Rectal smooth muscle tissue (tissue), 1 donor: ENCODE data around the gene ENTPD7.
A peak's percentile ranks its signal among the peaks of the same experiment; 100 is the strongest.
"Not testable (repeated sequence)": the region's sequence is repeated elsewhere in the genome, so short reads cannot be mapped to it uniquely, and the experiment has no call there.

Experiments
- H3K27ac ChIP-seq: one replicate; pipeline ENCODE4 v1.7.0; 2013; ENCODE audit warnings: low read depth, low read length, inconsistent platforms
- H3K27me3 ChIP-seq: one replicate; pipeline ENCODE4 v1.7.0; 2013; ENCODE audit warnings: low read length; ENCODE audit not compliant: control insufficient read depth, insufficient read depth
- H3K36me3 ChIP-seq: one replicate; pipeline ENCODE4 v1.7.0; 2013; ENCODE audit warnings: low read length; ENCODE audit not compliant: control insufficient read depth, insufficient read depth
- H3K4me1 ChIP-seq: one replicate; pipeline ENCODE4 v1.7.0; 2013; ENCODE audit warnings: low read length; ENCODE audit not compliant: control insufficient read depth, insufficient read depth
- H3K4me3 ChIP-seq: one replicate; pipeline ENCODE4 v1.7.0; 2013; ENCODE audit warnings: low read length
- H3K9ac ChIP-seq: one replicate; pipeline ENCODE4 v1.7.0; 2013; ENCODE audit warnings: low read length

ENTPD7 gene

GRCh38 chr10:99709480-99710229 is 50.3 kb downstream of the ENTPD7 start:
- Histone ChIP-seq H3K27ac (peak overlapping the region; percentile 17), H3K4me1 (peaks cover 17% of the 10 kb centered on the region), H3K9ac (no peak overlapping the region), H3K27me3 (no peaks in the 10 kb centered on the region), H3K4me3 (no peak overlapping the region), H3K36me3 (peaks cover 8% of the 10 kb centered on the region)

- Histone ChIP-seq H3K9ac (no peak overlapping the region), H3K27ac (no peak overlapping the region), H3K4me3 (no peak overlapping the region), H3K27me3 (no peaks in the 10 kb centered on the region), H3K36me3 (peaks cover 8% of the 10 kb centered on the region), H3K4me1 (peaks cover 17% of the 10 kb centered on the region)
Observed at GRCh38 chr10:99711129-99711719, 51.9 kb downstream of the ENTPD7 start.

DNA sequence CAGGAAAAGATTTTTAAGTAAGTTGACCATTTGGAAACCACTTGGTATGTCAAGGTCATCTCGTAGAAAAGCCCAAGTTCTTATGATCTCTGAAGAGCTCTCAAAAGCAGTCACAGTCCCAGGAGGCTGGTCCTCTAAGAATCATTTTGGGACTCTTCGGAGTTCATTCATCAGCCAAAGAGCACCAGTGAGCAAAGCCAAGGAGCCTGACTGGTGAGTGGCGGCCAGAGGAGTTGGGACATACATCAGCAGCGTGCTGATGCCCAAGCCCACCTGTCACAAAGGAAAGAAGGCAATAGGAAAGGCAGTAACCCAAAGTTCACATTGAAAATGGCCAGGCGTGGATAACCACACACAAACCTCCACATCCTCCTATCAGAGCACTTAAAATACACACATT is 55.1 kb downstream of the ENTPD7 start:
- Histone ChIP-seq H3K4me1 (peaks cover 6% of the 10 kb centered on the region), H3K36me3 (peaks cover 21% of the 10 kb centered on the region), H3K27me3 (no peaks in the 10 kb centered on the region), H3K4me3 (no peak overlapping the region), H3K27ac (no peak overlapping the region), H3K9ac (no peak overlapping the region)

DNA sequence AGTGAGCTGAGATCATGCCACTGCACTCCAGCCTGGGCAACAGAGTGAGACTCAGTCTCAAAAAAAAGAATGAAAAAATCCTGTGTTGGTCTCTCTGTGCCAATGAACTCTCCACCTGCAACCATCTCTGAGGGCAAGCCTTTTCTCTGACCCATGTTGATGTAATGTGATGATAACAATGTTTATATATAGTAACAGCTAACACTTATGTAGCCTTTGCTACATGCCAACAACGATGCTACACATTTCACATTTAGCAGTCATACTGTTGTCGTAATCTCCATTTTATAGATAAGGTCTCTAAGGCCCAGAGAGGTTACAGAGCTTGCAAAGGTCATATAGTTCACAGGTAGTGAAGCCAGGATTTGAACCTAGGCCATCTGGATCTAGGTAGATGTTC is 61.1 kb downstream of the ENTPD7 start:
- peaks cover 25% of the 10 kb centered on the region for H3K36me3 ChIP-seq
- H3K9ac ChIP-seq = no peak overlapping the region
- H3K27ac ChIP-seq = no peak overlapping the region
- no peaks in the 10 kb centered on the region for H3K4me1 ChIP-seq
- no peaks in the 10 kb centered on the region for H3K27me3 ChIP-seq
- H3K4me3 ChIP-seq = no peak overlapping the region

DNA sequence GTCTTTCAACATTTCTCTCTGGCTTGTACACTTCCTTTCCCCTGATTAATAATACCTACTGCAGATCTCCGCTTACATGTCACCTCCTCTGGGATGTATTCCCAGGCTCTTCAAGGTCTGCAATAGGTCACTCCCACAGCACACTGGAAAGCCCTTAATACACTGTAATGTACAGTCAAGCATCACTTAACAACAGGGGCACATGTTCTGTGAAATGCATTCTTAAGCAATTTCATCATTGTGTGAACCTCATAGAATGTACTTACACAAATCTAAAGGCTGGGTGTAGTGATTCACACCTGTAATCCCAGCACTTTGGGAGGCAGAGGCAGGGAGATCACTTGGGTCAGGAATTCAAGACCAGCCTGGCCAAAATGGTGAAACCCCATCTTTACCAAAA is 70.7 kb downstream of the ENTPD7 start:
- Histone ChIP-seq H3K4me1 (peaks cover 7% of the 10 kb centered on the region), H3K27ac (no peak overlapping the region), H3K27me3 (no peaks in the 10 kb centered on the region), H3K9ac (no peak overlapping the region), H3K4me3 (no peak overlapping the region), H3K36me3 (peaks cover 10% of the 10 kb centered on the region)

- Histone ChIP-seq H3K27ac (peak overlapping the region; percentile 90), H3K9ac (peak overlapping the region; percentile 92), H3K36me3 (peaks cover 10% of the 10 kb centered on the region), H3K4me3 (peak overlapping the region; percentile 99), H3K4me1 (peaks cover 7% of the 10 kb centered on the region), H3K27me3 (no peaks in the 10 kb centered on the region)
Observed at GRCh38 chr10:99731306-99732032, 72.2 kb downstream of the ENTPD7 start.

DNA sequence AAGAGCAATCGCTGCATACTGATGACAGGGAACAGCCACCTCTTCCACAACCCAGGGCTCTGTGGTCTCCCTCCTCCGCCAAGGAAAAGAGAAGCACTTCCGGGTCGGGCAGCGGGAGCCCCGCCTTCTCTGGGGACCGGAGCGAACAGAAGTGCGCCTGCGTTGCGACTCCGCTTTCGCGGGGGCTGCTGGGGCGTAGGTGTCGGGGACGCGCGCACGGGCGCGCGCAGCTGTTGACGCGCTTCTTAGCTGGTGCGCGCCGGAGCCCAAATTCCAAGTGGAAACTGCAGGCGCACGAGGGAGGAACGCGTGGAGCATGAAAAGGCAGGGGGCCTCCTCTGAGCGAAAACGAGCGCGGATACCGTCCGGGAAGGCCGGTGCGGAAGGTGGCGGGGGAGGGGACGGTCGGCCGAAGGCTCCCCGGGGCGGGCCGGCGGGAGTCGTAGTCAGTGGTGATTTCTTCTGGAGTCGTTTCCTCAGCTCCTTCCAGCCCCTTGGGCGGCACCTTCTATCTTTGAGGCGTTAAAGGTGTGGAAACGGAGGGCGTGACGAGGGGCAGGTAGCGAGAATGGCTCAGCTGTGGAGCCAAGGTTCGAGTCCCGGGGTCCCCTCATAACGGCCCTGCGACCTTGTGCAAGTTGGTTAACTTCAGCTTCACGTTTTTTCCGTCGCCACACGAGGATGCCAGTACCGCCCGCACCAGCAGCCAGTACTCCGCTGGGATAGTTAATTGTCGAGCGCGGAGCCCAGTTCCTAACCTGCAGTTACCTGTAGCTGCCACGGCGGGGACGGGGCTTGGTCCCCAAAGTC is 72.9 kb downstream of the ENTPD7 start, which contains the start of the genes COX15 and CUTC:
Gene COX15 (minus strand): TSS at position 95 of the 810 bp plus-strand sequence. CDS start 78 bp downstream, at position 17.
Gene CUTC (plus strand): TSS at position 202 of the 810 bp plus-strand sequence. CDS start 115 bp downstream, at position 317.
- no peaks in the 10 kb centered on the region for H3K27me3 ChIP-seq

DNA sequence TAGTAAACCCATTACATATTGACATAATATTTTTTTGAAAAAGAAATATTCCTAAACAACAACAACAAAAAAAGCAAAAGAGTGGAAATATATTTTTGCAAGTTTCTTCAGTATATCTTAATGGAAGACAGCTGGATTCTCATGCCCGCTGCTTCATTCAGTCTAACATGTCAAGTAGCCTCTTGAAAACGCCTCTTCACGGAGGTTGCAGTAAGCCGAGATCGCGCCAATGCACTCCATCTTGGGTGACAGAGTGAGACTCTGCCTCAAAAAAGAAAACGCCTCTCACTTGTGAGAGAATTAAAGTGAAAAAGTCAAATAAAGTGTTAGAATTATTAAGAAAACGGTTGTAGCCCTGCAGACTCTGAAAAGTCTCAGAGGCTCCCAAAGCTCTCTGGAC is 74.1 kb downstream of the ENTPD7 start:
- Histone ChIP-seq H3K4me3 (peak overlapping the region; percentile 35), H3K9ac (no peak overlapping the region)

More for the DNA sequence above, 72.9 kb downstream of the ENTPD7 start, which contains the start of the genes COX15 and CUTC:
- H3K4me1 ChIP-seq = peaks cover 7% of the 10 kb centered on the region
- peak within 1 kb of the TSS; percentile 90 for H3K27ac ChIP-seq
- peak within 1 kb of the TSS; percentile 99 for H3K4me3 ChIP-seq
- peaks cover 7% of the 10 kb centered on the region for H3K36me3 ChIP-seq
- peak within 1 kb of the TSS; percentile 92 for H3K9ac ChIP-seq

DNA sequence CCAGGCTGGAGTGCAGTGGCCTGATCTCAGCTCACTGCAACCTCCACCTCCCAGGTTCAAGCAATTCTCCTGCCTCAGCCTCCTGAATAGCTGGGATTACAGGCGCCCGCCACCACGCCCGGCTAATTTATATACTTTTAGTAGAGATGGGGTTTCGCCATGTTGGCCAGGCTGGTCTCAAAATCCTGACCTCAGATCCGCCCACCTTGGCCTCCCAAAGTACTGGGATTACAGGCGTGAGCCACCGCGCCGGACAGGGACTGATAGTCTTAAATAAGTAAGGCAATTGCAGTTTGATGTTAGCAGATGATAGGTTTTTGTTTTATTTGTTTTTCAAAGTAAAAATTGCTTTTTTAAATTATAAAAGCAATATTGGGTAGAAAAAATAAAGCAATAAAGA is 74.8 kb downstream of the ENTPD7 start:
- not testable (repeated sequence) for H3K9ac ChIP-seq, H3K36me3 ChIP-seq, H3K27me3 ChIP-seq, H3K4me3 ChIP-seq, H3K27ac ChIP-seq, H3K4me1 ChIP-seq

More for the DNA sequence above, 74.1 kb downstream of the ENTPD7 start:
- H3K4me1 ChIP-seq = peaks cover 7% of the 10 kb centered on the region
- no peak overlapping the region for H3K27ac ChIP-seq
- no peaks in the 10 kb centered on the region for H3K36me3 ChIP-seq
- no peaks in the 10 kb centered on the region for H3K27me3 ChIP-seq

GRCh38 chr10:99740260-99740659 is 81.0 kb downstream of the ENTPD7 start:
- Histone ChIP-seq H3K27ac (no peak overlapping the region), H3K36me3 (peaks cover 31% of the 10 kb centered on the region), H3K4me1 (no peaks in the 10 kb centered on the region), H3K27me3 (no peaks in the 10 kb centered on the region), H3K4me3 (no peak overlapping the region), H3K9ac (no peak overlapping the region)

- Histone ChIP-seq H3K27ac (no peak overlapping the region), H3K9ac (no peak overlapping the region), H3K36me3 (peaks cover 31% of the 10 kb centered on the region), H3K4me3 (no peak overlapping the region), H3K27me3 (no peaks in the 10 kb centered on the region), H3K4me1 (no peaks in the 10 kb centered on the region)
Observed at GRCh38 chr10:99740933-99741559, 81.7 kb downstream of the ENTPD7 start.
